ENCODE data around the gene PACSIN2. TPM values are rescaled to one million over a fixed set of nuclear protein-coding genes. Genes with fewer than 3 reads are reported as not detected.
A peak's percentile ranks its signal among the peaks of the same experiment; 100 is the strongest.

The PACSIN2 gene
- total RNA-seq, 1 donor from 2014 or later = 87.8 TPM

GRCh38 chr22:42978453-42979103 lies 36.4 kb downstream of the PACSIN2 start:
- H3K27me3 Mint-ChIP-seq (ENCODE audit: low read depth, unreplicated experiment) = no peaks in the 10 kb centered on the region
- H2AFZ ChIP-seq (ENCODE audit: low read depth, low read length) = no peak overlapping the region
- peak overlapping the region; percentile 0 for H3K9ac ChIP-seq (ENCODE audit: low read length)
- no peak for TF ChIP-seq EZH2 (IDR thresholded peaks at IDR 0.05; ENCODE audit: insufficient read depth, low read length)
- TF ChIP-seq CTCF (IDR thresholded peaks at IDR 0.05; ENCODE audit: insufficient read depth, low read depth, low read length) = no peak
- peak overlapping the region; percentile 56 for H3K27ac Mint-ChIP-seq (ENCODE audit: unreplicated experiment)
- H3K27ac ChIP-seq (ENCODE audit: low read depth, low read length) = peak overlapping the region; percentile 39
- H4K20me1 ChIP-seq (ENCODE audit: insufficient read depth, low read length) = peaks cover 60% of the 10 kb centered on the region
- H3K36me3 ChIP-seq (ENCODE audit: insufficient read depth, low read length) = no peaks in the 10 kb centered on the region
- FAIRE-seq = no peak
- no peak overlapping the region for H3K4me3 ChIP-seq (ENCODE audit: insufficient read depth, low read depth, low read length)
- H3K27me3 ChIP-seq (ENCODE audit: insufficient read depth, low read length) = no peaks in the 10 kb centered on the region
- peak overlapping the region; percentile 17 for H3K4me3 Mint-ChIP-seq (ENCODE audit: unreplicated experiment)
- peak; percentile 77 for DNase-seq (ENCODE audit: low read depth)
- H3K9me3 Mint-ChIP-seq (ENCODE audit: unreplicated experiment) = no peaks in the 10 kb centered on the region
- no peaks in the 10 kb centered on the region for H3K9me3 ChIP-seq (ENCODE audit: insufficient read depth, low read depth, low read length)
- peaks cover 73% of the 10 kb centered on the region for H3K79me2 ChIP-seq (ENCODE audit: insufficient read depth, low read length)
- H3K4me1 ChIP-seq (ENCODE audit: insufficient read depth, low read length) = peaks cover 12% of the 10 kb centered on the region
- peak overlapping the region; percentile 33 for H3K4me2 ChIP-seq (ENCODE audit: low read length)
- peaks cover 2% of the 10 kb centered on the region for H3K36me3 Mint-ChIP-seq (ENCODE audit: low read depth, unreplicated experiment)
- peaks cover 20% of the 10 kb centered on the region for H3K4me1 Mint-ChIP-seq (ENCODE audit: low read depth, unreplicated experiment)

DNA sequence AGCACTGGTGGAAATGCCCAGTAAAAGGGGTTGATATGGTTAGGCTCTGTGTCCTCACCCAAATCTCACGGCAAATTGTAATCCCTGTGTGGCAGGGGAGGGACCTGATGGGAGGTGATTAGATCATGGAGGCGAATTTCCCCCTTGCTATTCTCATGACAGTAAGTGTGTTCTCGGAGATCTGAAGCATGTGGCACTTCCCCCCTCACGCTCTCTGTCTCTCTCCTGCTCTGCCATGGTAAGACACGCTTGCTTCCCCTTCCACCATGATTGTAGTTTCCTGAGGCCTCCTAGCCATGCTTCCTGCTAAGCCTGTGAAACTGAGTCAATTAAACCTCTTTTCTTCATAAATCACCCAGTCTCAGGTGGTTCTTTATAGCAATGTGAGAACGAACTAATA lies 37.4 kb downstream of the PACSIN2 start:
- H3K79me2 ChIP-seq (ENCODE audit: insufficient read depth, low read length) = peaks cover 76% of the 10 kb centered on the region
- H3K9me3 Mint-ChIP-seq (ENCODE audit: unreplicated experiment) = no peaks in the 10 kb centered on the region
- no peak for DNase-seq (ENCODE audit: low read depth)
- H4K20me1 ChIP-seq (ENCODE audit: insufficient read depth, low read length) = peaks cover 69% of the 10 kb centered on the region
- no peak for FAIRE-seq
- H3K9ac ChIP-seq (ENCODE audit: low read length) = no peak overlapping the region
- no peaks in the 10 kb centered on the region for H3K27me3 ChIP-seq (ENCODE audit: insufficient read depth, low read length)
- TF ChIP-seq EZH2 (IDR thresholded peaks at IDR 0.05; ENCODE audit: insufficient read depth, low read length) (no peak), CTCF (IDR thresholded peaks at IDR 0.05; ENCODE audit: insufficient read depth, low read depth, low read length) (no peak)
- H3K4me2 ChIP-seq (ENCODE audit: low read length) = no peak overlapping the region
- H3K9me3 ChIP-seq (ENCODE audit: insufficient read depth, low read depth, low read length) = no peaks in the 10 kb centered on the region
- peaks cover 24% of the 10 kb centered on the region for H3K4me1 Mint-ChIP-seq (ENCODE audit: low read depth, unreplicated experiment)
- no peak overlapping the region for H2AFZ ChIP-seq (ENCODE audit: low read depth, low read length)
- no peaks in the 10 kb centered on the region for H3K27me3 Mint-ChIP-seq (ENCODE audit: low read depth, unreplicated experiment)
- H3K36me3 Mint-ChIP-seq (ENCODE audit: low read depth, unreplicated experiment) = peaks cover 2% of the 10 kb centered on the region
- H3K4me3 Mint-ChIP-seq (ENCODE audit: unreplicated experiment) = no peak overlapping the region
- peak overlapping the region; percentile 54 for H3K27ac Mint-ChIP-seq (ENCODE audit: unreplicated experiment)
- H3K36me3 ChIP-seq (ENCODE audit: insufficient read depth, low read length) = no peaks in the 10 kb centered on the region
- H3K4me1 ChIP-seq (ENCODE audit: insufficient read depth, low read length) = peaks cover 12% of the 10 kb centered on the region
- H3K4me3 ChIP-seq (ENCODE audit: insufficient read depth, low read depth, low read length) = no peak overlapping the region
- no peak overlapping the region for H3K27ac ChIP-seq (ENCODE audit: low read depth, low read length)

DNA sequence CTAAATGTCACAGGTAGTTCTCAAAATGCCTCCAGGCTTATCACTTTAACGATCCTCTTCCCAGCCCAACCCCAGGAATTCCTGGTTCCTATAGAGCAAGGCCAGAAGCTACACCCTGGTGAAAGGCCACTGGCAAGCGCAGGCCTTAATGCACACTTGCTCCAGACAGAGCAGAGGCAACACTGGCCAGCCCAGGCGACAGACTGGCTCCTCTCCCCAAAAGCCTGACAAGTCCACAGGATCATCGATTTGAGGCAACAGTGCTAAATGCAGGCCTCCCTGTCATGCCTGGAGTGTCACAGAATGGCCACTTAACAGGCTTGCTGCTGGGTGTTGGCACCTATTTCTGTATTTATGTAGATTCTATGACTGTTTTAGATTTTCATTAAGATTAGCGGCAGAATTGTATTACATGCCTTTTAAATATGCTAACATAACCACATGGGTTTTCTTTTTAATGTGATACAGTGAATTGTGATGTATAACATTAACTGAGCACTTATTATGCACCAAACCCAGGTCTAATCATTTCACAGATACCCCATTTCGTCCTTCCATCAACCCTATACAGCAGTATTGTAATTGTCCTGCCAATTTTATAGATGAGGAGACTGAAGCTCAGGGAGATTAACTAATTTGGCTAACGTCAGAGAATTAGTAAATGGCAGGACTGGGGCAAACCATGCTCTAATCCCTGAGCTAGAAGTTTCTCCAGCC lies 38.6 kb downstream of the PACSIN2 start:
- DNase-seq (ENCODE audit: low read depth) (no peak), FAIRE-seq (no peak)
- H3K36me3 Mint-ChIP-seq (ENCODE audit: low read depth, unreplicated experiment) = peaks cover 6% of the 10 kb centered on the region
- Histone ChIP-seq H3K9me3 (ENCODE audit: insufficient read depth, low read depth, low read length) (no peaks in the 10 kb centered on the region), H2AFZ (ENCODE audit: low read depth, low read length) (no peak overlapping the region), H3K4me3 (ENCODE audit: insufficient read depth, low read depth, low read length) (no peak overlapping the region), H3K9ac (ENCODE audit: low read length) (no peak overlapping the region), H3K36me3 (ENCODE audit: insufficient read depth, low read length) (no peaks in the 10 kb centered on the region), H3K4me2 (ENCODE audit: low read length) (no peak overlapping the region), H3K79me2 (ENCODE audit: insufficient read depth, low read length) (peaks cover 78% of the 10 kb centered on the region), H4K20me1 (ENCODE audit: insufficient read depth, low read length) (peaks cover 71% of the 10 kb centered on the region), H3K4me1 (ENCODE audit: insufficient read depth, low read length) (peaks cover 12% of the 10 kb centered on the region), H3K27me3 (ENCODE audit: insufficient read depth, low read length) (no peaks in the 10 kb centered on the region), H3K27ac (ENCODE audit: low read depth, low read length) (no peak overlapping the region)
- no peak overlapping the region for H3K27ac Mint-ChIP-seq (ENCODE audit: unreplicated experiment)
- H3K4me1 Mint-ChIP-seq (ENCODE audit: low read depth, unreplicated experiment) = peaks cover 27% of the 10 kb centered on the region
- peaks cover 2% of the 10 kb centered on the region for H3K9me3 Mint-ChIP-seq (ENCODE audit: unreplicated experiment)
- TF ChIP-seq EZH2 (IDR thresholded peaks at IDR 0.05; ENCODE audit: insufficient read depth, low read length) (no peak), CTCF (IDR thresholded peaks at IDR 0.05; ENCODE audit: insufficient read depth, low read depth, low read length) (no peak)
- H3K27me3 Mint-ChIP-seq (ENCODE audit: low read depth, unreplicated experiment) = no peaks in the 10 kb centered on the region
- H3K4me3 Mint-ChIP-seq (ENCODE audit: unreplicated experiment) = no peak overlapping the region

All from astrocyte (in vitro differentiated cells and primary cell).